Nephron (organoid): ENCODE data around the gene VOPP1.

Source experiments
- H3K27ac Mint-ChIP-seq, 3 experiments: 2 replicates each; pipeline ENCODE4 v1.8.0; 2020; ENCODE audit warnings: mixed read lengths in 3 of 3, mild to moderate bottlenecking in 2 of 3, moderate library complexity in 1 of 3
- H3K27me3 Mint-ChIP-seq: 2 replicates; pipeline ENCODE4 v1.8.0; 2021; ENCODE audit warnings: low read depth, mild to moderate bottlenecking, moderate library complexity, mixed read lengths
- H3K36me3 Mint-ChIP-seq: 2 replicates; pipeline ENCODE4 v1.8.0; 2020; ENCODE audit warnings: low read depth, mixed read lengths
- H3K4me1 Mint-ChIP-seq: 2 replicates; pipeline ENCODE4 v1.8.0; 2020; ENCODE audit warnings: mixed read lengths
- H3K4me3 Mint-ChIP-seq, 3 experiments: 2 replicates each; pipeline ENCODE4 v1.8.0; 2020; ENCODE audit warnings: mild to moderate bottlenecking in 3 of 3, mixed read lengths in 3 of 3, moderate library complexity in 2 of 3
- H3K9me3 Mint-ChIP-seq: 2 replicates; pipeline ENCODE4 v1.8.0; 2020; ENCODE audit warnings: mixed read lengths
- TF ChIP-seq, protein P1 (sequence below), 3 experiments: fragments of 200-600 bp; sonication (generic); IDR thresholded peaks; one replicate each; pipeline ENCODE4 v1.5.0; 2021; ENCODE audit warnings: antibody characterized with exemption in 3 of 3; ENCODE audit not compliant: unreplicated experiment in 3 of 3

Gene VOPP1

GRCh38 chr7:55531536-55531935, 40.8 kb downstream of the VOPP1 start:
- TF ChIP-seq, protein P1, sequence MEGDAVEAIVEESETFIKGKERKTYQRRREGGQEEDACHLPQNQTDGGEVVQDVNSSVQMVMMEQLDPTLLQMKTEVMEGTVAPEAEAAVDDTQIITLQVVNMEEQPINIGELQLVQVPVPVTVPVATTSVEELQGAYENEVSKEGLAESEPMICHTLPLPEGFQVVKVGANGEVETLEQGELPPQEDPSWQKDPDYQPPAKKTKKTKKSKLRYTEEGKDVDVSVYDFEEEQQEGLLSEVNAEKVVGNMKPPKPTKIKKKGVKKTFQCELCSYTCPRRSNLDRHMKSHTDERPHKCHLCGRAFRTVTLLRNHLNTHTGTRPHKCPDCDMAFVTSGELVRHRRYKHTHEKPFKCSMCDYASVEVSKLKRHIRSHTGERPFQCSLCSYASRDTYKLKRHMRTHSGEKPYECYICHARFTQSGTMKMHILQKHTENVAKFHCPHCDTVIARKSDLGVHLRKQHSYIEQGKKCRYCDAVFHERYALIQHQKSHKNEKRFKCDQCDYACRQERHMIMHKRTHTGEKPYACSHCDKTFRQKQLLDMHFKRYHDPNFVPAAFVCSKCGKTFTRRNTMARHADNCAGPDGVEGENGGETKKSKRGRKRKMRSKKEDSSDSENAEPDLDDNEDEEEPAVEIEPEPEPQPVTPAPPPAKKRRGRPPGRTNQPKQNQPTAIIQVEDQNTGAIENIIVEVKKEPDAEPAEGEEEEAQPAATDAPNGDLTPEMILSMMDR (IDR thresholded peaks at IDR 0.05; ENCODE audit: unreplicated experiment in 3 of 3): no peak
- Mint-ChIP-seq H3K9me3 (no peaks in the 10 kb centered on the region), H3K36me3 (no peaks in the 10 kb centered on the region), H3K27me3 (no peaks in the 10 kb centered on the region), H3K27ac (no peak overlapping the region), H3K4me3 (no peak overlapping the region), H3K4me1 (peaks cover 35% of the 10 kb centered on the region)

- Mint-ChIP-seq H3K9me3 (no peaks in the 10 kb centered on the region), H3K4me1 (peaks cover 18% of the 10 kb centered on the region), H3K36me3 (no peaks in the 10 kb centered on the region), H3K27me3 (no peaks in the 10 kb centered on the region), H3K4me3 (no peak overlapping the region), H3K27ac (no peak overlapping the region)
- TF ChIP-seq, protein P1 (IDR thresholded peaks at IDR 0.05; ENCODE audit: unreplicated experiment in 3 of 3): no peak
Measured at GRCh38 chr7:55527307-55527706, 45.0 kb downstream of the VOPP1 start.

- TF ChIP-seq, protein P1 (IDR thresholded peaks at IDR 0.05; ENCODE audit: unreplicated experiment in 3 of 3): no peak
- H3K36me3 Mint-ChIP-seq: no peaks in the 10 kb centered on the region
Measured at GRCh38 chr7:55526770-55527169, 45.5 kb downstream of the VOPP1 start.

DNA sequence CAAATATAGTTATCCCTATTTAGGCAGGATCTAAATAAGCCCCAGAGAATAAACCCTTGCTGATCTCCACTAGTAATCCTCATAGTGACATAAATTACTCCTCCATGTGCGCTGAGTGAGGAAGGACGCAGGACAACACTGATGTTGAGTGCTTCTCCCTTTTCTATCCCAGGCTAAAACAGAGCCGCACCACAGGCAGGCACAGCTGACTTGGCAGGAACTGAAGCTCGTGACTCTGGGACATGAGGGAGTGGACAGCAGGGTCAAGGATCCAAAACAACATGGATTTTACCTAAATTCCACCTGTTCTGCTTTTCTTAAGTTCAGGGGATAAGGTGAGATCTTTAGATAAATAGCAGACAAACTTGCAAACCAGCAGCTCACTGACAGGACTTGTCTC, 46.0 kb downstream of the VOPP1 start:
- TF ChIP-seq, protein P1 (IDR thresholded peaks at IDR 0.05; ENCODE audit: unreplicated experiment in 3 of 3): no peak
- no peaks in the 10 kb centered on the region for H3K9me3 Mint-ChIP-seq
- H3K27ac Mint-ChIP-seq: no peak overlapping the region
- H3K27me3 Mint-ChIP-seq: no peaks in the 10 kb centered on the region
- no peak overlapping the region for H3K4me3 Mint-ChIP-seq
- H3K4me1 Mint-ChIP-seq: peaks cover 22% of the 10 kb centered on the region
- H3K36me3 Mint-ChIP-seq: no peaks in the 10 kb centered on the region

More at GRCh38 chr7:55526770-55527169, 45.5 kb downstream of the VOPP1 start:
- peaks cover 18% of the 10 kb centered on the region for H3K4me1 Mint-ChIP-seq
- no peaks in the 10 kb centered on the region for H3K27me3 Mint-ChIP-seq
- no peaks in the 10 kb centered on the region for H3K9me3 Mint-ChIP-seq
- H3K4me3 Mint-ChIP-seq: no peak overlapping the region
- H3K27ac Mint-ChIP-seq: no peak overlapping the region

GRCh38 chr7:55524558-55525310, 47.6 kb downstream of the VOPP1 start:
- TF ChIP-seq, protein P1 (IDR thresholded peaks at IDR 0.05; ENCODE audit: unreplicated experiment in 3 of 3): no peak
- H3K27me3 Mint-ChIP-seq: no peaks in the 10 kb centered on the region
- H3K27ac Mint-ChIP-seq: no peak overlapping the region
- H3K9me3 Mint-ChIP-seq: no peaks in the 10 kb centered on the region
- H3K4me3 Mint-ChIP-seq: no peak overlapping the region
- no peaks in the 10 kb centered on the region for H3K36me3 Mint-ChIP-seq
- peaks cover 22% of the 10 kb centered on the region for H3K4me1 Mint-ChIP-seq

- H3K27me3 Mint-ChIP-seq: no peaks in the 10 kb centered on the region
- peaks cover 12% of the 10 kb centered on the region for H3K36me3 Mint-ChIP-seq
- H3K4me3 Mint-ChIP-seq: no peak overlapping the region
- TF ChIP-seq, protein P1 (IDR thresholded peaks at IDR 0.05; ENCODE audit: unreplicated experiment in 3 of 3): no peak
- no peak overlapping the region for H3K27ac Mint-ChIP-seq
- no peaks in the 10 kb centered on the region for H3K9me3 Mint-ChIP-seq
- H3K4me1 Mint-ChIP-seq: peaks cover 22% of the 10 kb centered on the region
Measured at GRCh38 chr7:55523366-55523765, 48.9 kb downstream of the VOPP1 start.
